ENCODE measurements around the gene KLHL12. TPM values are rescaled to one million over a fixed set of nuclear protein-coding genes. Genes with fewer than 3 reads are reported as not detected.
"Not testable (repeated sequence)": the region's sequence is repeated elsewhere in the genome, so short reads cannot be mapped to it uniquely, and the experiment has no call there.

The KLHL12 gene
- total and polyA plus RNA-seq, 2 of the 8 experiments (the other 6 are each of a cell fraction or from before 2014, with no cell fraction given): 27.2 to 33.3 TPM

DNA sequence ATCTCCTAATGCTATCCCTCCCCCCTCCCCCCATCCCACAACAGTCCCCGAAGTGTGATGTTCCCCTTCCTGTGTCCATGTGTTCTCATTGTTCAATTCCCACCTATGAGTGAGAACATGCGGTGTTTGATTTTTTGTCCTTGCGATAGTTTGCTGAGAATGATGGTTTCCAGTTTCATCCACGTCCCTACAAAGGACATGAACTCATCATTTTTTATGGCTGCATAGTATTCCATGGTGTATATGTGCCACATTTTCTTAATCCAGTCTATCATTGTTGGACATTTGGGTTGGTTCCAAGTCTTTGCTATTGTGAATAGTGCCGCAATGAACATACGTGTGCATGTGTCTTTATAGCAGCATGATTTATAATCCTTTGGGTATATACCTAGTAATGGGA lies 9.4 kb upstream of the KLHL12 start:
- H2AFZ ChIP-seq (ENCODE audit: low read length); H3K9me3 ChIP-seq (ENCODE audit: insufficient read depth in 2 of 2, low read depth in 1 of 2, low read length in 1 of 2); H2BK120ac ChIP-seq (replicated peaks; ENCODE audit: low read depth, low read length); H3K27ac ChIP-seq (ENCODE audit: low read depth, low read length); H3K4me1 ChIP-seq (replicated peaks in 1 of 4; ENCODE audit: control insufficient read depth in 3 of 4, insufficient read depth in 4 of 4, low read length in 3 of 4); CTCF ChIA-PET (ENCODE audit: partially characterized antibody); H3K56ac ChIP-seq (replicated peaks; ENCODE audit: insufficient read length, low read depth, low read length); H3K23me2 ChIP-seq (ENCODE audit: low read depth, low read length); H3K27me3 ChIP-seq (replicated peaks in 1 of 4; ENCODE audit: control insufficient read depth in 3 of 4, extremely low read depth in 1 of 4, insufficient read depth in 3 of 4, low read length in 3 of 4); H2BK5ac ChIP-seq (ENCODE audit: low read depth, low read length); H3K18ac ChIP-seq (ENCODE audit: extremely low read depth, low read length); H4K91ac ChIP-seq (replicated peaks; ENCODE audit: insufficient read length, low read length); H3K23ac ChIP-seq (ENCODE audit: insufficient read length); H2BK12ac ChIP-seq (ENCODE audit: low read depth, low read length); H2BK20ac ChIP-seq (ENCODE audit: low read length); H2AK5ac ChIP-seq (ENCODE audit: low read depth, low read length); H3K79me1 ChIP-seq (ENCODE audit: low read depth, low read length); POLR2A ChIA-PET (ENCODE audit: partially characterized antibody); FAIRE-seq; H3K9ac ChIP-seq (replicated peaks in 1 of 4; ENCODE audit: extremely low read depth in 1 of 4, low read depth in 3 of 4, low read length in 3 of 4); H4K8ac ChIP-seq (ENCODE audit: extremely low read depth, insufficient read depth, low read length); DNase-seq (ENCODE audit: low read depth in 1 of 2, low spot score in 2 of 2); H4K5ac ChIP-seq (ENCODE audit: insufficient read length, low read depth, low read length); H4K20me1 ChIP-seq (replicated peaks in 1 of 2; ENCODE audit: control insufficient read depth in 1 of 2, insufficient read depth in 2 of 2, low read length in 2 of 2); H3K4me2 ChIP-seq (ENCODE audit: insufficient read depth in 1 of 2, low read depth in 2 of 2, low read length in 2 of 2); H3K4ac ChIP-seq (replicated peaks; ENCODE audit: insufficient read length, low read depth, low read length); H3K4me3 ChIP-seq (ENCODE audit: extremely low read depth in 1 of 4, insufficient read depth in 2 of 4, low read depth in 3 of 4, low read length in 4 of 4); H3K79me2 ChIP-seq (ENCODE audit: control insufficient read depth in 1 of 2, insufficient read depth in 2 of 2, low read length in 2 of 2); H3K14ac ChIP-seq (ENCODE audit: insufficient read length); H2BK15ac ChIP-seq (ENCODE audit: low read length): not testable (repeated sequence)
- peaks cover 0 to 14% (median 7%) of the 10 kb centered on the region in 4 experiments; a peak in 6 of 8 replicates for H3K36me3 ChIP-seq (ENCODE audit: control insufficient read depth in 2 of 4, insufficient read depth in 4 of 4, low read length in 3 of 4)
- no CpG with 5 or more reads among the region's 6 CpGs for WGBS, 2 experiments (ENCODE audit: extremely low coverage in 1 of 2, insufficient coverage in 1 of 2, insufficient read length in 1 of 2, insufficient replicate concordance in 2 of 2, low coverage in 1 of 2, low lambda C conversion rate in 2 of 2, missing lambda C conversion rate in 1 of 2)
